ENCODE measurements around the gene RASD1. TPM values are rescaled to one million over a fixed set of nuclear protein-coding genes. Genes with fewer than 3 reads are reported as not detected.

Gene RASD1
- total RNA-seq, 1 experiment from 2014 or later: 5.7 TPM

DNA sequence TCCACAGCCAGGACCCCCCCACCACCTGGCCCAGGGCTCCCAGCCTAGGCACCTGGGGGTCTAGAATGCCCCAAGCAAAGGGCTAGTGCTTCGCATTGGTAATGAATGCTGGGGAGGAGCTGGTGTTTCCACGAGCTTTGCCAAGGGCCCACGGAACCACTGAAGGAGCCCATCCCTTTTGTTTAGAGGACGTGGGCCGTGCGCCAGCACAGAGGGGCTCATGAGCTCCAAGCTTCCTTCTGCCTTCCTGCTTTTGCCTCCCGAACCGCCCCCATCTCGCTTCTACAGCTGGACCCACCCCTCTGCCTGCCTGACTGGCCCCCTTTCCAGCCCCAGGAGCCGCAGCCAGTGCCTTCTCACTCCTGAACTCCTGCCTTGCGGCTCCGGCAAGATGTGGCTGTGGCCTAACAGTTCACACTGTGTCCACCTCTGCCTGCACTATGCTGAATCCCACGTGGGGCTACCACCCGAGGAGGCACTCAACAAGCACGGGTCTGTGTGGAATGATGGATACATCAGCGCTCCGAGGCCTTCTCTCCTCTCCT is 31.8 kb upstream of the RASD1 start:
- Histone ChIP-seq H3K9me3 (ENCODE audit: control insufficient read depth, low read depth, low read length) (no peaks in the 10 kb centered on the region), H3K4me1 (ENCODE audit: insufficient read depth, low read length) (peaks cover 3% of the 10 kb centered on the region; the same call in 1 of the 2 replicates), H3K79me1 (ENCODE audit: insufficient read depth, low read depth, low read length, poor library complexity, severe bottlenecking) (no peaks in the 10 kb centered on the region), H2BK15ac (ENCODE audit: low read depth, low read length) (no peak overlapping the region), H2BK5ac (ENCODE audit: insufficient read length, low read length) (no peak overlapping the region), H2AFZ (ENCODE audit: low read length) (no peak overlapping the region), H3K4me2 (ENCODE audit: insufficient read depth, insufficient read length, low read length) (no peak overlapping the region), H3K23ac (ENCODE audit: insufficient read length, low read depth, low read length) (no peak overlapping the region), H3K56ac (ENCODE audit: insufficient read length, low read depth, low read length) (no peak overlapping the region), H4K8ac (replicated peaks; ENCODE audit: insufficient read length, low read depth, low read length) (no peak overlapping the region), H3K27me3 (ENCODE audit: insufficient read depth, low read length) (no peaks in the 10 kb centered on the region), H3T11ph (ENCODE audit: low read length) (no peak overlapping the region), H3K9ac (ENCODE audit: extremely low read depth, insufficient read length, low read length) (no peak overlapping the region), H3K79me2 (ENCODE audit: insufficient read depth, low read length) (no peaks in the 10 kb centered on the region), H3K27ac (ENCODE audit: insufficient read length, low read depth, low read length) (no peak overlapping the region), H2BK20ac (ENCODE audit: low read depth, low read length, poor library complexity, severe bottlenecking) (no peak overlapping the region), H4K20me1 (ENCODE audit: control insufficient read depth, insufficient read depth, insufficient read length) (peaks cover 2% of the 10 kb centered on the region), H2AK5ac (ENCODE audit: insufficient read length, low read length) (no peak overlapping the region), H2BK12ac (ENCODE audit: insufficient read length, low read depth, low read length) (no peak overlapping the region), H3K23me2 (ENCODE audit: insufficient read length, low read depth, low read length, poor library complexity, severe bottlenecking) (no peaks in the 10 kb centered on the region), H3K18ac (ENCODE audit: insufficient read length, low read depth, low read length) (no peak overlapping the region), H3K4ac (ENCODE audit: low read depth, low read length) (no peak overlapping the region), H4K91ac (ENCODE audit: insufficient read length, low read depth, low read length) (no peak overlapping the region), H4K5ac (ENCODE audit: insufficient read length, low read depth, low read length) (no peak overlapping the region), H2BK120ac (ENCODE audit: low read depth, low read length, poor library complexity, severe bottlenecking) (no peak overlapping the region), H3K14ac (ENCODE audit: insufficient read depth, low read length) (no peak overlapping the region; the same call in 1 of the 2 replicates)
- H3K36me3 Mint-ChIP-seq (ENCODE audit: insufficient read depth in 1 of 3, low read depth in 3 of 3): peaks cover 0 to 14% (median 3%) of the 10 kb centered on the region in 3 experiments; a peak in 3 of 7 replicates
- peaks cover 20 to 36% of the 10 kb centered on the region in 2 experiments for H3K4me1 Mint-ChIP-seq
- no peak overlapping the region for H3K4me3 Mint-ChIP-seq
- no CpG with 5 or more reads among the region's 17 CpGs for WGBS (ENCODE audit: extremely low coverage, insufficient read length, low lambda C conversion rate)
- no peak for DNase-seq
- TF ChIP-seq, protein P1, sequence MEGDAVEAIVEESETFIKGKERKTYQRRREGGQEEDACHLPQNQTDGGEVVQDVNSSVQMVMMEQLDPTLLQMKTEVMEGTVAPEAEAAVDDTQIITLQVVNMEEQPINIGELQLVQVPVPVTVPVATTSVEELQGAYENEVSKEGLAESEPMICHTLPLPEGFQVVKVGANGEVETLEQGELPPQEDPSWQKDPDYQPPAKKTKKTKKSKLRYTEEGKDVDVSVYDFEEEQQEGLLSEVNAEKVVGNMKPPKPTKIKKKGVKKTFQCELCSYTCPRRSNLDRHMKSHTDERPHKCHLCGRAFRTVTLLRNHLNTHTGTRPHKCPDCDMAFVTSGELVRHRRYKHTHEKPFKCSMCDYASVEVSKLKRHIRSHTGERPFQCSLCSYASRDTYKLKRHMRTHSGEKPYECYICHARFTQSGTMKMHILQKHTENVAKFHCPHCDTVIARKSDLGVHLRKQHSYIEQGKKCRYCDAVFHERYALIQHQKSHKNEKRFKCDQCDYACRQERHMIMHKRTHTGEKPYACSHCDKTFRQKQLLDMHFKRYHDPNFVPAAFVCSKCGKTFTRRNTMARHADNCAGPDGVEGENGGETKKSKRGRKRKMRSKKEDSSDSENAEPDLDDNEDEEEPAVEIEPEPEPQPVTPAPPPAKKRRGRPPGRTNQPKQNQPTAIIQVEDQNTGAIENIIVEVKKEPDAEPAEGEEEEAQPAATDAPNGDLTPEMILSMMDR (conservative IDR thresholded peaks at IDR 0.05): no peak
- peak overlapping the region in 1 of 3 experiments; percentile 76; a peak in 1 of 7 replicates for H3K27ac Mint-ChIP-seq
- H3K27me3 Mint-ChIP-seq (ENCODE audit: low read depth): no peaks in the 10 kb centered on the region
- H3K9me3 Mint-ChIP-seq: peaks cover 0 to 3% of the 10 kb centered on the region in 2 experiments; a peak in 1 of 5 replicates
